Measurements from ENCODE around the gene THBD. TPM values are rescaled to one million over a fixed set of nuclear protein-coding genes. Genes with fewer than 3 reads are reported as not detected.

THBD gene
- total RNA-seq, 1 experiment from 2014 or later: not detected

DNA sequence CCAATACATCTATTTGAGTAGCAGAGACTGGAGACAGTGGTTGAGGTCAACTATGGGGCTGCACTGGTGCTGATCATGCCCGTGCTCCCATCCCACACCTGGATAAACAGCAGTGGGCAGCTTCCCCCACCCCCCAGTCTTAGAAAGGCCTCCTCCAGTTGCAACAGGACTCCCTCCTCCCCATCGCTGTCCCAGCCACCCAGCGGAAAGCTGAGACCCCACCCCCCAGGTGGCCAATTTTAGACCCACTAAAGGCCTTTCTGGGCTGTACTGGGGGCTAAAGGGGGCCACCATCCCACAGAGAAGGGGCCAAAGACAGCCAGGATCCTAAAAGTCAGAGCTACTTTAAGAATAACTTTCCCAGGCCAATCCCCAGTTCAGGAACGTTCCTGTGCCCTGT is 15.6 kb downstream of the THBD start:
- intact Hi-C loops (cut with micrococcal nuclease; ENCODE audit: unreplicated experiment): no loop called here
- DNase-seq: no peak
- peaks cover 9% of the 10 kb centered on the region for H3K27me3 Mint-ChIP-seq (ENCODE audit: unreplicated experiment)
- no TSS peak for BruUV-seq (replicated peaks)
- H3K4me1 Mint-ChIP-seq (ENCODE audit: low read depth, unreplicated experiment): no peaks in the 10 kb centered on the region
- no peak overlapping the region for H3K4me3 Mint-ChIP-seq (ENCODE audit: low read depth, unreplicated experiment)
- TF ChIP-seq, protein P1, sequence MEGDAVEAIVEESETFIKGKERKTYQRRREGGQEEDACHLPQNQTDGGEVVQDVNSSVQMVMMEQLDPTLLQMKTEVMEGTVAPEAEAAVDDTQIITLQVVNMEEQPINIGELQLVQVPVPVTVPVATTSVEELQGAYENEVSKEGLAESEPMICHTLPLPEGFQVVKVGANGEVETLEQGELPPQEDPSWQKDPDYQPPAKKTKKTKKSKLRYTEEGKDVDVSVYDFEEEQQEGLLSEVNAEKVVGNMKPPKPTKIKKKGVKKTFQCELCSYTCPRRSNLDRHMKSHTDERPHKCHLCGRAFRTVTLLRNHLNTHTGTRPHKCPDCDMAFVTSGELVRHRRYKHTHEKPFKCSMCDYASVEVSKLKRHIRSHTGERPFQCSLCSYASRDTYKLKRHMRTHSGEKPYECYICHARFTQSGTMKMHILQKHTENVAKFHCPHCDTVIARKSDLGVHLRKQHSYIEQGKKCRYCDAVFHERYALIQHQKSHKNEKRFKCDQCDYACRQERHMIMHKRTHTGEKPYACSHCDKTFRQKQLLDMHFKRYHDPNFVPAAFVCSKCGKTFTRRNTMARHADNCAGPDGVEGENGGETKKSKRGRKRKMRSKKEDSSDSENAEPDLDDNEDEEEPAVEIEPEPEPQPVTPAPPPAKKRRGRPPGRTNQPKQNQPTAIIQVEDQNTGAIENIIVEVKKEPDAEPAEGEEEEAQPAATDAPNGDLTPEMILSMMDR (IDR thresholded peaks at IDR 0.05; ENCODE audit: unreplicated experiment): no peak
- CTCF ChIA-PET: no interaction called here
- H3K9me3 Mint-ChIP-seq (ENCODE audit: low read depth, unreplicated experiment): no peaks in the 10 kb centered on the region
- H3K27ac Mint-ChIP-seq (ENCODE audit: unreplicated experiment): no peak overlapping the region
- no peaks in the 10 kb centered on the region for H3K36me3 Mint-ChIP-seq (ENCODE audit: insufficient read depth, unreplicated experiment)

DNA sequence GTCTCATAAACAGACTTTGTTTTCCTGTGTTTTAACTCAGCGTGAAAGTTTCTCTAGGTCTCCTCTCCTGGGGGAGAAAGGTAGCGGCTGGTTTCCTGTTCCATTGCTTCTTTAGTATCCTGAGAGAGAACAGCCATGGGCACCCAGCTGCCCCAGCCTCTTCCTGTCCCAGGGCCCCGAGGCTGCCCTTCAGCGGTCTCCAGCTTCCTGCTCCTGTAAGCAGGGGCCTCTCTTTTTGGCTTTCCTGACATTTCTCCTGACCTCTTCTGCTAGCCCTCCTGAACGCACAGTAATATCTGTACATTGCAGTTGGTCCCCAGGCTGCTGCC is 16.8 kb downstream of the THBD start:
- TF ChIP-seq, protein P1 (IDR thresholded peaks at IDR 0.05; ENCODE audit: unreplicated experiment): no peak
- intact Hi-C loops (cut with micrococcal nuclease; ENCODE audit: unreplicated experiment): no loop called here

DNA sequence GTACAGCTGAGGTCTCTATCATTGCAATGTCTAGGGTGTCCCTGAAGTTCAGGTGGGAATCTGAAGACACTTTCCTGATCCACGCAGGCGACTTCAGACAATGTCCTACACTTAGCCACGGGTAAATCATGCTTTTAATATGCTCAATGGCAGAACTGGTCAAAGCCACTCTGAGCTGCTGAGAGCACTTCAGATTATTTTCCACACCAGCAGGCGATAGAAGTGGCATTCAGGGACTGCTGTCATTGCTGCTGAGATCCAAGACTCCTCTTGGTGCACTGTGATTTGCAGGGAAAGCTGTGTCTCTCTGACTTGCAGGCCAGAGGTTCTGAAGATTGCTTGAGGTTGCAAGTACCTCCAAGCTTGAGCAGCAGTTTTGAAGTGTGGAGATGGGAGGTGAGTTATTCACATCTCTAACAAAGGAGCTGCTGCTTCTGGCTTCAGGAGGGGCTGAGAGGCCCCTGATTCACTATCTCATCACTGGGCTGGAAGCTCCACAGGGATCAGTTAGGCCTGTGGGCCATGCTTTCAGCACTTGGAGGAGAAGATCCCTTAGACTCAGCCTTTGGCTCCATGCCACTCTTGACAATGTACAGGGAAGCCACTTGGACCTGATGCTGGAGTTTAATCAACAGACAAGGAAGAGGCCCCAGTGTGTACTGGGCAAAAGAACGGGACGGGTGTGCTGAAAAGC is 17.3 kb downstream of the THBD start:
- DNase-seq: no peak

More for the DNA sequence above, 16.8 kb downstream of the THBD start:
- no peaks in the 10 kb centered on the region for H3K36me3 Mint-ChIP-seq (ENCODE audit: insufficient read depth, unreplicated experiment)
- no peaks in the 10 kb centered on the region for H3K4me1 Mint-ChIP-seq (ENCODE audit: low read depth, unreplicated experiment)
- no peak overlapping the region for H3K27ac Mint-ChIP-seq (ENCODE audit: unreplicated experiment)
- CTCF ChIA-PET: no interaction called here
- no peak overlapping the region for H3K4me3 Mint-ChIP-seq (ENCODE audit: low read depth, unreplicated experiment)
- BruUV-seq (replicated peaks): no TSS peak
- DNase-seq: no peak
- H3K9me3 Mint-ChIP-seq (ENCODE audit: low read depth, unreplicated experiment): no peaks in the 10 kb centered on the region
- peaks cover 9% of the 10 kb centered on the region for H3K27me3 Mint-ChIP-seq (ENCODE audit: unreplicated experiment)

DNA sequence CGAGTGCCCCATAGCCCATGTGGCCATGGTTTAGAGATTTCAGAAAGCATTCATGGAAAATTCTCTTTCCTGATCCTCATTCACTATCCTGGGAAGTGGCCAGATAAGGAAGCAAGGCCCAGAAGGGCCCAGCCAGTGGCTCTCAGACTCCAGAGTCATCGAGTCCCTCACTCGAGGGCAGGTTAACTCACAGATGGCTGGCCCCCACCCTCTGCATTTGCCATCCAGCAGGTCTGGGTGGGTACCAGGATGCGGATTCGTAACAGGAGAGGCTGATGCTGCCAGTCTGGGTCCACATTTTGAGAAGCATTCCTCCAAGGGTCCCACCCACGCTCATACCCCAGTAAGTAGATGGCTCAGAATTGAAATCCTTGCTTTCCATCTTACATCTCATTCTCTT is 18.1 kb downstream of the THBD start:
- no TSS peak for BruUV-seq (replicated peaks)
- Mint-ChIP-seq H3K4me3 (ENCODE audit: low read depth, unreplicated experiment) (no peak overlapping the region), H3K4me1 (ENCODE audit: low read depth, unreplicated experiment) (no peaks in the 10 kb centered on the region), H3K9me3 (ENCODE audit: low read depth, unreplicated experiment) (no peaks in the 10 kb centered on the region), H3K36me3 (ENCODE audit: insufficient read depth, unreplicated experiment) (no peaks in the 10 kb centered on the region), H3K27ac (ENCODE audit: unreplicated experiment) (no peak overlapping the region), H3K27me3 (ENCODE audit: unreplicated experiment) (peaks cover 9% of the 10 kb centered on the region)
- CTCF ChIA-PET: no interaction called here
- DNase-seq: no peak
- intact Hi-C loops (cut with micrococcal nuclease; ENCODE audit: unreplicated experiment): no loop called here
- TF ChIP-seq, protein P1 (IDR thresholded peaks at IDR 0.05; ENCODE audit: unreplicated experiment): no peak

More for the DNA sequence above, 17.3 kb downstream of the THBD start:
- Mint-ChIP-seq H3K4me3 (ENCODE audit: low read depth, unreplicated experiment) (no peak overlapping the region), H3K36me3 (ENCODE audit: insufficient read depth, unreplicated experiment) (no peaks in the 10 kb centered on the region), H3K27me3 (ENCODE audit: unreplicated experiment) (peaks cover 9% of the 10 kb centered on the region), H3K9me3 (ENCODE audit: low read depth, unreplicated experiment) (no peaks in the 10 kb centered on the region), H3K27ac (ENCODE audit: unreplicated experiment) (no peak overlapping the region), H3K4me1 (ENCODE audit: low read depth, unreplicated experiment) (no peaks in the 10 kb centered on the region)
- BruUV-seq (replicated peaks): no TSS peak
- TF ChIP-seq, protein P1 (IDR thresholded peaks at IDR 0.05; ENCODE audit: unreplicated experiment): no peak
- intact Hi-C loops (cut with micrococcal nuclease; ENCODE audit: unreplicated experiment): no loop called here
- CTCF ChIA-PET: no interaction called here

Measured in Calu3 (cell line).